T-helper 1 cell treated with Interleukin-12 subunit alpha and Interleukin-12 subunit beta and Interleukin-4 antibody, amounts not matched to agents 30 μg/mL and 1 μg/mL, for 36 hours (primary cell): Measurements from ENCODE around the gene PTCRA.
"Not testable (repeated sequence)": the region's sequence is repeated elsewhere in the genome, so short reads cannot be mapped to it uniquely, and the experiment has no call there.

Experiments used
- H3K27ac Mint-ChIP-seq: one replicate; pipeline ENCODE4 v1.8.0; 2021; ENCODE audit warnings: mild to moderate bottlenecking, mixed read lengths
- H3K27me3 Mint-ChIP-seq: one replicate; pipeline ENCODE4 v1.8.0; 2021; ENCODE audit warnings: low read depth, mixed read lengths
- H3K36me3 Mint-ChIP-seq: one replicate; pipeline ENCODE4 v1.8.0; 2021; ENCODE audit warnings: low read depth, mixed read lengths
- H3K4me1 Mint-ChIP-seq: one replicate; pipeline ENCODE4 v1.8.0; 2021; ENCODE audit warnings: low read depth, mixed read lengths
- H3K4me3 Mint-ChIP-seq: one replicate; pipeline ENCODE4 v1.8.0; 2021; ENCODE audit warnings: mild to moderate bottlenecking, moderate library complexity, mixed read lengths
- H3K9me3 Mint-ChIP-seq: one replicate; pipeline ENCODE4 v1.8.0; 2021; ENCODE audit warnings: mixed read lengths

PTCRA gene

GRCh38 chr6:42942444-42942843, 26.6 kb downstream of the PTCRA start:
- Mint-ChIP-seq H3K4me3 (no peak overlapping the region), H3K36me3 (peaks cover 19% of the 10 kb centered on the region), H3K4me1 (peaks cover 2% of the 10 kb centered on the region), H3K9me3 (no peaks in the 10 kb centered on the region), H3K27ac (no peak overlapping the region), H3K27me3 (no peaks in the 10 kb centered on the region)

- peaks cover 7% of the 10 kb centered on the region for H3K36me3 Mint-ChIP-seq
- no peak overlapping the region for H3K27ac Mint-ChIP-seq
- H3K4me1 Mint-ChIP-seq = peaks cover 2% of the 10 kb centered on the region
These were observed 32.1 kb downstream of the PTCRA start for GRCh38 chr6:42947950-42948349.

GRCh38 chr6:42952389-42952788, 36.5 kb downstream of the PTCRA start:
- no peak overlapping the region for H3K27ac Mint-ChIP-seq
- peaks cover 3% of the 10 kb centered on the region for H3K36me3 Mint-ChIP-seq
- H3K4me3 Mint-ChIP-seq = no peak overlapping the region
- H3K4me1 Mint-ChIP-seq = no peaks in the 10 kb centered on the region
- H3K9me3 Mint-ChIP-seq = no peaks in the 10 kb centered on the region
- no peaks in the 10 kb centered on the region for H3K27me3 Mint-ChIP-seq

More at GRCh38 chr6:42947950-42948349, 32.1 kb downstream of the PTCRA start:
- Mint-ChIP-seq H3K9me3 (no peaks in the 10 kb centered on the region), H3K4me3 (no peak overlapping the region), H3K27me3 (no peaks in the 10 kb centered on the region)

GRCh38 chr6:42954405-42954804, 38.6 kb downstream of the PTCRA start:
- H3K36me3 Mint-ChIP-seq, H3K4me1 Mint-ChIP-seq, H3K27me3 Mint-ChIP-seq, H3K27ac Mint-ChIP-seq, H3K4me3 Mint-ChIP-seq, H3K9me3 Mint-ChIP-seq: not testable (repeated sequence)

- Mint-ChIP-seq H3K27ac (no peak overlapping the region), H3K9me3 (no peaks in the 10 kb centered on the region), H3K4me3 (no peak overlapping the region), H3K4me1 (peaks cover 4% of the 10 kb centered on the region), H3K27me3 (peaks cover 13% of the 10 kb centered on the region), H3K36me3 (peaks cover 13% of the 10 kb centered on the region)
These were observed 42.3 kb downstream of the PTCRA start for GRCh38 chr6:42958125-42958524.

- Mint-ChIP-seq H3K4me1 (peaks cover 4% of the 10 kb centered on the region), H3K9me3 (no peaks in the 10 kb centered on the region), H3K27ac (no peak overlapping the region), H3K36me3 (peaks cover 14% of the 10 kb centered on the region), H3K27me3 (peaks cover 13% of the 10 kb centered on the region), H3K4me3 (peak overlapping the region; percentile 42)
These were observed 44.0 kb downstream of the PTCRA start for GRCh38 chr6:42959917-42960242.

- Mint-ChIP-seq H3K4me1 (peaks cover 4% of the 10 kb centered on the region), H3K4me3 (peak within 1 kb of the TSS; percentile 42), H3K27me3 (peaks cover 13% of the 10 kb centered on the region), H3K27ac (no peak within 1 kb of the TSS), H3K9me3 (no peaks in the 10 kb centered on the region), H3K36me3 (peaks cover 14% of the 10 kb centered on the region)
These were observed 44.6 kb downstream of the PTCRA start, which contains the start of gene GNMT for GRCh38 chr6:42960243-42961019. GNMT (plus strand) TSS chr6:42960754; CDS start chr6:42960768, 14 bp downstream.

GRCh38 chr6:42961020-42961470, 45.2 kb downstream of the PTCRA start:
- Mint-ChIP-seq H3K4me3 (no peak overlapping the region), H3K36me3 (peaks cover 14% of the 10 kb centered on the region), H3K9me3 (no peaks in the 10 kb centered on the region), H3K27me3 (peaks cover 13% of the 10 kb centered on the region), H3K27ac (no peak overlapping the region), H3K4me1 (peaks cover 4% of the 10 kb centered on the region)

- no peaks in the 10 kb centered on the region for H3K9me3 Mint-ChIP-seq
- H3K4me3 Mint-ChIP-seq = no peak overlapping the region
- peaks cover 12% of the 10 kb centered on the region for H3K36me3 Mint-ChIP-seq
- no peak overlapping the region for H3K27ac Mint-ChIP-seq
- peaks cover 13% of the 10 kb centered on the region for H3K27me3 Mint-ChIP-seq
- H3K4me1 Mint-ChIP-seq = peaks cover 4% of the 10 kb centered on the region
These were observed 46.2 kb downstream of the PTCRA start for GRCh38 chr6:42962096-42962495.

GRCh38 chr6:42962502-42963178, 46.8 kb downstream of the PTCRA start:
- H3K4me1 Mint-ChIP-seq = peaks cover 4% of the 10 kb centered on the region
- peaks cover 13% of the 10 kb centered on the region for H3K27me3 Mint-ChIP-seq
- H3K27ac Mint-ChIP-seq = no peak overlapping the region
- H3K4me3 Mint-ChIP-seq = no peak overlapping the region
- peaks cover 14% of the 10 kb centered on the region for H3K36me3 Mint-ChIP-seq
- no peaks in the 10 kb centered on the region for H3K9me3 Mint-ChIP-seq

- Mint-ChIP-seq H3K4me1 (peaks cover 4% of the 10 kb centered on the region), H3K9me3 (no peaks in the 10 kb centered on the region), H3K4me3 (no peak overlapping the region), H3K36me3 (peaks cover 15% of the 10 kb centered on the region), H3K27me3 (peaks cover 13% of the 10 kb centered on the region), H3K27ac (no peak overlapping the region)
These were observed 47.5 kb downstream of the PTCRA start for GRCh38 chr6:42963179-42963854.

- Mint-ChIP-seq H3K27me3 (peaks cover 13% of the 10 kb centered on the region), H3K4me3 (no peak overlapping the region), H3K36me3 (peaks cover 18% of the 10 kb centered on the region), H3K9me3 (no peaks in the 10 kb centered on the region), H3K4me1 (peaks cover 4% of the 10 kb centered on the region), H3K27ac (no peak overlapping the region)
These were observed 48.2 kb downstream of the PTCRA start for GRCh38 chr6:42963855-42964605.

GRCh38 chr6:42966571-42966970, 50.7 kb downstream of the PTCRA start:
- H3K4me3 Mint-ChIP-seq = no peak overlapping the region
- H3K4me1 Mint-ChIP-seq = peaks cover 3% of the 10 kb centered on the region
- H3K27ac Mint-ChIP-seq = no peak overlapping the region
- no peaks in the 10 kb centered on the region for H3K27me3 Mint-ChIP-seq
- H3K9me3 Mint-ChIP-seq = no peaks in the 10 kb centered on the region
- H3K36me3 Mint-ChIP-seq = peaks cover 21% of the 10 kb centered on the region

GRCh38 chr6:42967228-42967627, 51.4 kb downstream of the PTCRA start:
- Mint-ChIP-seq H3K27ac (no peak overlapping the region), H3K36me3 (peaks cover 17% of the 10 kb centered on the region), H3K9me3 (no peaks in the 10 kb centered on the region), H3K4me1 (peaks cover 4% of the 10 kb centered on the region), H3K27me3 (no peaks in the 10 kb centered on the region), H3K4me3 (no peak overlapping the region)
